H9 (cell line): ENCODE measurements around the gene KY. TPM values are rescaled to one million over a fixed set of nuclear protein-coding genes. Genes with fewer than 3 reads are reported as not detected.
A peak's percentile ranks its signal among the peaks of the same experiment; 100 is the strongest.
"Not testable (repeated sequence)": the region's sequence is repeated elsewhere in the genome, so short reads cannot be mapped to it uniquely, and the experiment has no call there.

Experiments used
- DNase-seq: peaks from one replicate; pipeline ENCODE4 v3.0.0-alpha.2; 2017
- H2AFZ ChIP-seq: one replicate; pipeline ENCODE4 v1.6.1; 2013; ENCODE audit warnings: mild to moderate bottlenecking, low read length, control low read depth, moderate library complexity
- H2AK5ac ChIP-seq: 2 replicates; pipeline ENCODE4 v1.6.1; 2013; ENCODE audit warnings: low read length, control low read depth, mixed read lengths; ENCODE audit not compliant: insufficient read length
- H2BK120ac ChIP-seq: one replicate; pipeline ENCODE4 v1.6.1; 2013; ENCODE audit warnings: low read depth, mild to moderate bottlenecking, low read length, control low read depth, inconsistent platforms; ENCODE audit not compliant: poor library complexity, severe bottlenecking
- H2BK12ac ChIP-seq: 2 replicates; pipeline ENCODE4 v1.6.1; 2013; ENCODE audit warnings: low read length, control low read depth, mixed read lengths, low read depth; ENCODE audit not compliant: insufficient read length
- H2BK15ac ChIP-seq: 2 replicates; pipeline ENCODE4 v1.6.1; 2013; ENCODE audit warnings: low read depth, low read length, control low read depth
- H2BK20ac ChIP-seq: one replicate; pipeline ENCODE4 v1.6.1; 2013; ENCODE audit warnings: low read depth, mild to moderate bottlenecking, low read length, control low read depth, inconsistent platforms; ENCODE audit not compliant: poor library complexity, severe bottlenecking
- H2BK5ac ChIP-seq: 2 replicates; pipeline ENCODE4 v1.6.1; 2013; ENCODE audit warnings: low read length, control low read depth, mixed read lengths; ENCODE audit not compliant: insufficient read length
- H3K14ac ChIP-seq: 2 replicates; pipeline ENCODE4 v1.6.1; 2013; ENCODE audit warnings: low read length, control low read depth; ENCODE audit not compliant: insufficient read depth
- H3K18ac ChIP-seq: 2 replicates; pipeline ENCODE4 v1.6.1; 2013; ENCODE audit warnings: low read depth, mild to moderate bottlenecking, mixed read lengths, low read length, control low read depth; ENCODE audit not compliant: insufficient read length
- H3K23ac ChIP-seq: 2 replicates; pipeline ENCODE4 v1.6.1; 2013; ENCODE audit warnings: low read length, control low read depth, mixed read lengths, low read depth; ENCODE audit not compliant: insufficient read length
- H3K23me2 ChIP-seq: 2 replicates; pipeline ENCODE4 v1.6.1; 2013; ENCODE audit warnings: low read depth, mild to moderate bottlenecking, mixed read lengths, low read length, control low read depth; ENCODE audit not compliant: insufficient read length, poor library complexity, severe bottlenecking
- H3K27ac ChIP-seq: 2 replicates; pipeline ENCODE4 v1.5.1; 2013; ENCODE audit warnings: low read length, control low read depth, mixed read lengths, low read depth; ENCODE audit not compliant: insufficient read length
- H3K27me3 ChIP-seq: 2 replicates; pipeline ENCODE4 v1.6.1; 2013; ENCODE audit warnings: low read length, control low read depth, inconsistent platforms; ENCODE audit not compliant: insufficient read depth
- H3K4ac ChIP-seq: 2 replicates; pipeline ENCODE4 v1.6.1; 2013; ENCODE audit warnings: low read depth, mild to moderate bottlenecking, control low read depth, inconsistent platforms, low read length, moderate library complexity
- H3K4me1 ChIP-seq: 2 replicates; pipeline ENCODE4 v1.6.1; 2013; ENCODE audit warnings: low read length, control low read depth, inconsistent platforms; ENCODE audit not compliant: insufficient read depth
- H3K4me2 ChIP-seq: 2 replicates; pipeline ENCODE4 v1.6.1; 2013; ENCODE audit warnings: low read length, control low read depth, mixed read lengths; ENCODE audit not compliant: insufficient read length, insufficient read depth
- H3K56ac ChIP-seq: 2 replicates; pipeline ENCODE4 v1.6.1; 2013; ENCODE audit warnings: low read depth, mild to moderate bottlenecking, mixed read lengths, low read length, control low read depth; ENCODE audit not compliant: insufficient read length
- H3K79me1 ChIP-seq: 2 replicates; pipeline ENCODE4 v1.6.1; 2013; ENCODE audit warnings: low read depth, mild to moderate bottlenecking, moderate library complexity, low read length, control low read depth, inconsistent platforms; ENCODE audit not compliant: insufficient read depth, poor library complexity, severe bottlenecking
- H3K79me2 ChIP-seq: 2 replicates; pipeline ENCODE4 v1.6.1; 2013; ENCODE audit warnings: low read length, control low read depth, inconsistent platforms; ENCODE audit not compliant: insufficient read depth
- H3K9ac ChIP-seq: 2 replicates; pipeline ENCODE4 v1.6.1; 2013; ENCODE audit warnings: low read length, control low read depth, mixed read lengths; ENCODE audit not compliant: insufficient read length; ENCODE audit errors: extremely low read depth
- H3K9me3 ChIP-seq: one replicate; pipeline ENCODE4 v1.6.1; 2013; ENCODE audit warnings: low read depth, low read length, inconsistent platforms; ENCODE audit not compliant: control insufficient read depth
- H3T11ph ChIP-seq: one replicate; pipeline ENCODE4 v1.6.1; 2013; ENCODE audit warnings: mild to moderate bottlenecking, low read length, control low read depth, inconsistent platforms
- H4K20me1 ChIP-seq: one replicate; pipeline ENCODE4 v1.6.1; 2013; ENCODE audit not compliant: control insufficient read depth, insufficient read length, insufficient read depth
- H4K5ac ChIP-seq: 2 replicates; pipeline ENCODE4 v1.6.1; 2013; ENCODE audit warnings: low read depth, mild to moderate bottlenecking, mixed read lengths, low read length, control low read depth; ENCODE audit not compliant: insufficient read length
- H4K8ac ChIP-seq: replicated peaks from 2 replicates; pipeline ENCODE4 v1.6.1; 2013; ENCODE audit warnings: low read length, control low read depth, mixed read lengths, low read depth; ENCODE audit not compliant: insufficient read length
- H4K91ac ChIP-seq: 2 replicates; pipeline ENCODE4 v1.6.1; 2013; ENCODE audit warnings: low read depth, mild to moderate bottlenecking, moderate library complexity, mixed read lengths, low read length, control low read depth; ENCODE audit not compliant: insufficient read length
- H3K27ac Mint-ChIP-seq, 3 experiments: 2 replicates in 2 of 3; 3 replicates in 1 of 3; pipeline ENCODE4 v1.8.0; 2020 to 2021; ENCODE audit warnings: mixed read lengths in 3 of 3, mild to moderate bottlenecking in 1 of 3, moderate library complexity in 1 of 3
- H3K27me3 Mint-ChIP-seq: 2 replicates; pipeline ENCODE4 v1.8.0; 2021; ENCODE audit warnings: low read depth, mild to moderate bottlenecking, moderate library complexity, mixed read lengths
- H3K36me3 Mint-ChIP-seq, 3 experiments: 2 replicates in 2 of 3; 3 replicates in 1 of 3; pipeline ENCODE4 v1.8.0; 2020 to 2021; ENCODE audit warnings: low read depth in 3 of 3, mixed read lengths in 3 of 3; ENCODE audit not compliant: insufficient read depth in 1 of 3
- H3K4me1 Mint-ChIP-seq, 2 experiments: 2 replicates each; pipeline ENCODE4 v1.8.0; 2020; ENCODE audit warnings: mixed read lengths in 2 of 2
- H3K4me3 Mint-ChIP-seq, 2 experiments: 2 replicates in 1 of 2; 3 replicates in 1 of 2; pipeline ENCODE4 v1.8.0; 2020 to 2021; ENCODE audit warnings: mild to moderate bottlenecking in 2 of 2, mixed read lengths in 2 of 2, moderate library complexity in 1 of 2
- H3K9me3 Mint-ChIP-seq, 2 experiments: 2 replicates in 1 of 2; 3 replicates in 1 of 2; pipeline ENCODE4 v1.8.0; 2020; ENCODE audit warnings: mild to moderate bottlenecking in 2 of 2, mixed read lengths in 2 of 2, moderate library complexity in 1 of 2
- WGBS: extraction: QIAGEN DNeasy Blood & Tissue Kit; methylation state at CpG from one replicate; pipeline ENCODE4 v1.1.7; 2013; ENCODE audit warnings: missing lambda C conversion rate, low lambda C conversion rate, mixed read lengths; ENCODE audit not compliant: insufficient read length; ENCODE audit errors: extremely low coverage; 5-methylcytosine and 5-hydroxymethylcytosine counted together
- total RNA-seq: library from RNA; stranded (reverse); gene quantifications from 2 replicates; pipeline ENCODE4 v1.2.1, GENCODE V29; 2021
- TF ChIP-seq, protein P1 (sequence below): fragments of 200-600 bp; sonication (generic); conservative IDR thresholded peaks from 3 replicates; pipeline ENCODE4 v1.8.0; 2021; ENCODE audit warnings: antibody characterized with exemption, mild to moderate bottlenecking

The KY gene
- total RNA-seq, 1 experiment from 2014 or later, result not detected

DNA sequence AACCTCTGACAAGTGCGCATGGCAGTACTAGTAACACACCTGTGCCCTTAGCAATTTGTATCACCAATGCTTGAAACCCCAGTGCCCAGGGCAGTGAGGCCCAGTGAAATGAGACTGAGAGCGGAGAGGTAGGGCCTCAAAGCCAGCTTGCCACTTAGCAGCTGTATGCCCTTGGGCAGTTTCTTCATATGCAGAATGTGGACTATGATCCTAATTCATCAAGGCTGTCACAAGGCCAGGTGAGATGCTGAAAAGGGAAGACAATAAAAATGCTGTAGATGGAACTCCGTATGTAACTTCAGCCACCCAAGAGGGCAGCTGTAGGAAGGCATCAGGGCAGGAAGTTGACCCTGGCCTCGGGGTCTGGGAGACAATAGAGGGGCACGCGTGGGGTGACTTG is 74.4 kb downstream of the KY start:
- H3K9me3 ChIP-seq, result no peaks in the 10 kb centered on the region
- H3K79me2 ChIP-seq, result no peaks in the 10 kb centered on the region
- no peak overlapping the region for H2BK120ac ChIP-seq
- H3K14ac ChIP-seq, result no peak overlapping the region
- no peak overlapping the region for H3K4me3 Mint-ChIP-seq
- H3K23me2 ChIP-seq, result no peaks in the 10 kb centered on the region
- no CpG with 5 or more reads among the region's 6 CpGs for WGBS
- H3K56ac ChIP-seq, result no peak overlapping the region
- H2AFZ ChIP-seq, result no peak overlapping the region
- H3K9ac ChIP-seq, result no peak overlapping the region
- no peak overlapping the region for H3K23ac ChIP-seq
- no peak overlapping the region for H4K8ac ChIP-seq
- H2BK20ac ChIP-seq, result no peak overlapping the region
- H4K91ac ChIP-seq, result no peak overlapping the region
- no peaks in the 10 kb centered on the region for H3K27me3 ChIP-seq
- H3T11ph ChIP-seq, result no peak overlapping the region
- DNase-seq, result no peak
- H3K27ac ChIP-seq, result no peak overlapping the region
- H3K4me1 Mint-ChIP-seq, result peaks cover 0 to 4% of the 10 kb centered on the region in 2 experiments; a peak in 2 of 4 replicates
- no peak overlapping the region for H4K5ac ChIP-seq
- H2BK12ac ChIP-seq, result no peak overlapping the region
- H2BK15ac ChIP-seq, result no peak overlapping the region
- H3K27me3 Mint-ChIP-seq, result no peaks in the 10 kb centered on the region
- H3K18ac ChIP-seq, result no peak overlapping the region
- no peaks in the 10 kb centered on the region for H3K79me1 ChIP-seq
- H3K4me1 ChIP-seq, result no peaks in the 10 kb centered on the region
- no peak overlapping the region for H3K4me2 ChIP-seq
- H3K27ac Mint-ChIP-seq, result peak overlapping the region in 1 of 3 experiments; percentile 92; a peak in 1 of 7 replicates
- H3K36me3 Mint-ChIP-seq, result peaks cover 0 to 8% (median 3%) of the 10 kb centered on the region in 3 experiments; a peak in 3 of 7 replicates
- no peaks in the 10 kb centered on the region for H4K20me1 ChIP-seq
- no peak overlapping the region for H3K4ac ChIP-seq
- H2AK5ac ChIP-seq, result no peak overlapping the region
- TF ChIP-seq, protein P1, sequence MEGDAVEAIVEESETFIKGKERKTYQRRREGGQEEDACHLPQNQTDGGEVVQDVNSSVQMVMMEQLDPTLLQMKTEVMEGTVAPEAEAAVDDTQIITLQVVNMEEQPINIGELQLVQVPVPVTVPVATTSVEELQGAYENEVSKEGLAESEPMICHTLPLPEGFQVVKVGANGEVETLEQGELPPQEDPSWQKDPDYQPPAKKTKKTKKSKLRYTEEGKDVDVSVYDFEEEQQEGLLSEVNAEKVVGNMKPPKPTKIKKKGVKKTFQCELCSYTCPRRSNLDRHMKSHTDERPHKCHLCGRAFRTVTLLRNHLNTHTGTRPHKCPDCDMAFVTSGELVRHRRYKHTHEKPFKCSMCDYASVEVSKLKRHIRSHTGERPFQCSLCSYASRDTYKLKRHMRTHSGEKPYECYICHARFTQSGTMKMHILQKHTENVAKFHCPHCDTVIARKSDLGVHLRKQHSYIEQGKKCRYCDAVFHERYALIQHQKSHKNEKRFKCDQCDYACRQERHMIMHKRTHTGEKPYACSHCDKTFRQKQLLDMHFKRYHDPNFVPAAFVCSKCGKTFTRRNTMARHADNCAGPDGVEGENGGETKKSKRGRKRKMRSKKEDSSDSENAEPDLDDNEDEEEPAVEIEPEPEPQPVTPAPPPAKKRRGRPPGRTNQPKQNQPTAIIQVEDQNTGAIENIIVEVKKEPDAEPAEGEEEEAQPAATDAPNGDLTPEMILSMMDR, result no peak
- peaks cover 6 to 18% of the 10 kb centered on the region in 2 experiments; a peak in 4 of 5 replicates for H3K9me3 Mint-ChIP-seq
- no peak overlapping the region for H2BK5ac ChIP-seq

DNA sequence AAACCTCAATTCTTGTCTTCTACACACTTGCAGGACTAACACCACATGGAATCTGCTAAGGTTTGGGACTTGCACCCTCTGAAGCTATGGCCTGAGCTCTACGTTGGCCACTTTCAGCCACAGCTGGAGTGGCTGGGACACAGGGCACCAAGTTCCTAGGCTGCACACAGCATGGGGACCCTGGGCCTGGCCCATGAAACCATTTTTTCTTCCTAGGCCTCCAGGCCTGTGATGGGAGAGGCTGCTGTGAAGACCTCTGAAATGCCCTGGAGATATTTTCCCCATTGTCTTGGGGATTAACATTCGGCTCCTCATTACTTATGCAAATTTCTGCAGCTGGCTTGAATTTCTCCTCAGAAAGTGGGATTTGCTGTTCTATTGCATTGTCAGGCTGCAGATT is 80.9 kb downstream of the KY start:
- not testable (repeated sequence) for H3K27ac Mint-ChIP-seq, H3K56ac ChIP-seq, H2BK20ac ChIP-seq, H2BK5ac ChIP-seq, H4K5ac ChIP-seq, H2AFZ ChIP-seq, H3K23me2 ChIP-seq, H3K4me1 Mint-ChIP-seq, H4K8ac ChIP-seq, H3K4ac ChIP-seq, H3K27me3 ChIP-seq, H3K79me1 ChIP-seq, H3K27me3 Mint-ChIP-seq, H3K14ac ChIP-seq, H3K4me3 Mint-ChIP-seq, H4K91ac ChIP-seq, H4K20me1 ChIP-seq, H3K23ac ChIP-seq, H3T11ph ChIP-seq, H3K4me2 ChIP-seq, H3K18ac ChIP-seq, H2BK12ac ChIP-seq, H2BK120ac ChIP-seq, H2BK15ac ChIP-seq, H3K9ac ChIP-seq, H2AK5ac ChIP-seq, H3K9me3 ChIP-seq, DNase-seq, H3K79me2 ChIP-seq, H3K4me1 ChIP-seq, H3K27ac ChIP-seq
- WGBS, result no CpG with 5 or more reads among the region's 2 CpGs
- H3K36me3 Mint-ChIP-seq, result peaks cover 9 to 28% (median 26%) of the 10 kb centered on the region in 3 experiments
- H3K9me3 Mint-ChIP-seq, result peaks cover 32 to 40% of the 10 kb centered on the region in 2 experiments
